Muscle layer of colon (tissue), 2 donors: Measurements from ENCODE around the gene PYROXD2.

Source experiments
- H3K27ac ChIP-seq: one replicate; pipeline ENCODE4 v1.7.0; 2013; ENCODE audit warnings: low read depth, mild to moderate bottlenecking, low read length, moderate library complexity
- H3K27me3 ChIP-seq, 2 donors: one replicate each; pipeline ENCODE4 v1.7.0; 2013; ENCODE audit warnings: low read length in 2 of 2, mild to moderate bottlenecking in 2 of 2; ENCODE audit not compliant: insufficient read depth in 2 of 2, control insufficient read depth in 1 of 2
- H3K36me3 ChIP-seq: one replicate; pipeline ENCODE4 v1.7.0; 2013; ENCODE audit warnings: mild to moderate bottlenecking, low read length; ENCODE audit not compliant: insufficient read depth
- H3K4me1 ChIP-seq: one replicate; pipeline ENCODE4 v1.7.0; 2013; ENCODE audit warnings: mild to moderate bottlenecking, low read length; ENCODE audit not compliant: insufficient read depth
- H3K4me3 ChIP-seq, 2 donors: one replicate each; pipeline ENCODE4 v1.7.0; 2013; ENCODE audit warnings: low read length in 2 of 2, low read depth in 1 of 2, mild to moderate bottlenecking in 1 of 2, moderate library complexity in 1 of 2
- H3K9ac ChIP-seq: one replicate; pipeline ENCODE4 v1.7.0; 2013; ENCODE audit warnings: low read length
- H3K9me3 ChIP-seq: one replicate; pipeline ENCODE4 v1.7.0; 2013; ENCODE audit warnings: mild to moderate bottlenecking, low read length
- donor health status: abdominal sarcoma.
- donor health status: Adenocarcinoma of cecum.

PYROXD2 gene

GRCh38 chr10:98410135-98410743 lies 4.7 kb downstream of the PYROXD2 start:
- no peaks in the 10 kb centered on the region for H3K27me3 ChIP-seq
- H3K4me3 ChIP-seq, result no peak overlapping the region
- no peak overlapping the region for H3K9ac ChIP-seq
- no peak overlapping the region for H3K27ac ChIP-seq
- H3K9me3 ChIP-seq, result no peaks in the 10 kb centered on the region
- peaks cover 22% of the 10 kb centered on the region for H3K4me1 ChIP-seq
- peaks cover 5% of the 10 kb centered on the region for H3K36me3 ChIP-seq

GRCh38 chr10:98408799-98409198 lies 6.2 kb downstream of the PYROXD2 start:
- Histone ChIP-seq H3K9me3 (no peaks in the 10 kb centered on the region), H3K9ac (no peak overlapping the region), H3K4me1 (peaks cover 21% of the 10 kb centered on the region), H3K27me3 (no peaks in the 10 kb centered on the region), H3K36me3 (peaks cover 5% of the 10 kb centered on the region), H3K4me3 (no peak overlapping the region), H3K27ac (no peak overlapping the region)

GRCh38 chr10:98407744-98408241 lies 7.2 kb downstream of the PYROXD2 start:
- Histone ChIP-seq H3K9me3 (no peaks in the 10 kb centered on the region), H3K36me3 (peaks cover 10% of the 10 kb centered on the region), H3K9ac (no peak overlapping the region), H3K4me1 (peaks cover 21% of the 10 kb centered on the region), H3K4me3 (no peak overlapping the region), H3K27ac (no peak overlapping the region), H3K27me3 (no peaks in the 10 kb centered on the region)

- Histone ChIP-seq H3K4me3 (no peak overlapping the region), H3K36me3 (peaks cover 10% of the 10 kb centered on the region), H3K9ac (no peak overlapping the region), H3K27me3 (no peaks in the 10 kb centered on the region), H3K4me1 (peaks cover 21% of the 10 kb centered on the region), H3K27ac (no peak overlapping the region), H3K9me3 (no peaks in the 10 kb centered on the region)
These were observed 7.8 kb downstream of the PYROXD2 start for GRCh38 chr10:98407017-98407743.

- H3K9me3 ChIP-seq, result no peaks in the 10 kb centered on the region
- H3K27me3 ChIP-seq, result no peaks in the 10 kb centered on the region
- H3K4me3 ChIP-seq, result no peak overlapping the region
- H3K27ac ChIP-seq, result no peak overlapping the region
- H3K36me3 ChIP-seq, result peaks cover 8% of the 10 kb centered on the region
- H3K9ac ChIP-seq, result no peak overlapping the region
- H3K4me1 ChIP-seq, result peaks cover 15% of the 10 kb centered on the region
These were observed 9.6 kb downstream of the PYROXD2 start for GRCh38 chr10:98405422-98405821.

- H3K4me1 ChIP-seq, result peaks cover 15% of the 10 kb centered on the region
- peak overlapping the region; percentile 28 for H3K27ac ChIP-seq
- peaks cover 8% of the 10 kb centered on the region for H3K36me3 ChIP-seq
- H3K4me3 ChIP-seq, result no peak overlapping the region
- H3K9ac ChIP-seq, result no peak overlapping the region
- no peaks in the 10 kb centered on the region for H3K9me3 ChIP-seq
- no peaks in the 10 kb centered on the region for H3K27me3 ChIP-seq
These were observed 10.2 kb downstream of the PYROXD2 start for GRCh38 chr10:98404571-98405359.

- Histone ChIP-seq H3K27ac (no peak overlapping the region), H3K27me3 (no peaks in the 10 kb centered on the region), H3K4me3 (no peak overlapping the region), H3K4me1 (peaks cover 15% of the 10 kb centered on the region), H3K36me3 (peaks cover 8% of the 10 kb centered on the region), H3K9ac (no peak overlapping the region), H3K9me3 (no peaks in the 10 kb centered on the region)
These were observed 11.0 kb downstream of the PYROXD2 start for GRCh38 chr10:98403812-98404504.

GRCh38 chr10:98402931-98403718 lies 11.9 kb downstream of the PYROXD2 start:
- no peak overlapping the region for H3K9ac ChIP-seq
- no peaks in the 10 kb centered on the region for H3K27me3 ChIP-seq
- no peak overlapping the region for H3K27ac ChIP-seq
- peaks cover 15% of the 10 kb centered on the region for H3K4me1 ChIP-seq
- H3K36me3 ChIP-seq, result peaks cover 8% of the 10 kb centered on the region
- H3K4me3 ChIP-seq, result no peak overlapping the region
- H3K9me3 ChIP-seq, result no peaks in the 10 kb centered on the region

- H3K9ac ChIP-seq, result no peak overlapping the region
- no peak overlapping the region for H3K4me3 ChIP-seq
- no peaks in the 10 kb centered on the region for H3K27me3 ChIP-seq
- no peaks in the 10 kb centered on the region for H3K9me3 ChIP-seq
- H3K27ac ChIP-seq, result no peak overlapping the region
- H3K4me1 ChIP-seq, result peaks cover 15% of the 10 kb centered on the region
- peaks cover 10% of the 10 kb centered on the region for H3K36me3 ChIP-seq
These were observed 12.5 kb downstream of the PYROXD2 start for GRCh38 chr10:98402478-98402877.

GRCh38 chr10:98400482-98400881 lies 14.5 kb downstream of the PYROXD2 start:
- Histone ChIP-seq H3K9me3 (no peaks in the 10 kb centered on the region), H3K36me3 (peaks cover 30% of the 10 kb centered on the region)

More at GRCh38 chr10:98400482-98400881, 14.5 kb downstream of the PYROXD2 start:
- Histone ChIP-seq H3K4me1 (peaks cover 12% of the 10 kb centered on the region), H3K27ac (no peak overlapping the region), H3K27me3 (no peaks in the 10 kb centered on the region), H3K4me3 (no peak overlapping the region), H3K9ac (no peak overlapping the region)
